GM18526 (cell line): ENCODE results near the gene GATA1.

Source experiments
- POLR2A ChIP-seq: IDR thresholded peaks from 3 replicates; pipeline ENCODE4 v1.6.1; 2011; ENCODE audit not compliant: insufficient read length; ENCODE audit errors: extremely low read depth

Gene GATA1

GRCh38 chrX:48786341-48786800, at the start of gene GATA1:
GATA1 (plus strand) TSS chrX:48786590; CDS start chrX:48791110, 4,520 bp downstream.
- no peak for TF ChIP-seq POLR2A

GRCh38 chrX:48736878-48737212, 49.5 kb upstream of the GATA1 start:
- TF ChIP-seq POLR2A, result no peak

- TF ChIP-seq POLR2A, result peak; percentile 52
Measured at GRCh38 chrX:48737213-48737938, 49.0 kb upstream of the GATA1 start.

GRCh38 chrX:48737940-48738339, 48.5 kb upstream of the GATA1 start:
- TF ChIP-seq POLR2A, result no peak

- no peak for TF ChIP-seq POLR2A
Measured at GRCh38 chrX:48741834-48742233, 44.6 kb upstream of the GATA1 start.

GRCh38 chrX:48745222-48745621, 41.2 kb upstream of the GATA1 start:
- no peak for TF ChIP-seq POLR2A

GRCh38 chrX:48747415-48748016, 38.9 kb upstream of the GATA1 start:
- no peak for TF ChIP-seq POLR2A

GRCh38 chrX:48749182-48749581, 37.2 kb upstream of the GATA1 start:
- TF ChIP-seq POLR2A, result no peak

- no peak for TF ChIP-seq POLR2A
Measured at GRCh38 chrX:48751343-48751742, 35.0 kb upstream of the GATA1 start.

- TF ChIP-seq POLR2A, result no peak
Measured at GRCh38 chrX:48752498-48752897, 33.9 kb upstream of the GATA1 start.

GRCh38 chrX:48753708-48754228, 32.6 kb upstream of the GATA1 start:
- no peak for TF ChIP-seq POLR2A

- no peak for TF ChIP-seq POLR2A
Measured at GRCh38 chrX:48754238-48754637, 32.2 kb upstream of the GATA1 start.

GRCh38 chrX:48761674-48762471, 24.5 kb upstream of the GATA1 start, which contains the start of gene GLOD5:
GLOD5 (plus strand) TSS chrX:48761747; CDS start chrX:48761791, 44 bp downstream.
- no peak for TF ChIP-seq POLR2A

- no peak for TF ChIP-seq POLR2A
Measured at GRCh38 chrX:48769230-48769629, 17.2 kb upstream of the GATA1 start.

- no peak for TF ChIP-seq POLR2A
Measured at GRCh38 chrX:48770296-48770695, 16.1 kb upstream of the GATA1 start.

- no peak for TF ChIP-seq POLR2A
Measured at GRCh38 chrX:48772602-48773001, 13.8 kb upstream of the GATA1 start.
